PFSK-1 (cell line): ENCODE measurements around the gene DOK5. TPM values are rescaled to one million over a fixed set of nuclear protein-coding genes. Genes with fewer than 3 reads are reported as not detected.

Experiments
- FOXP2 ChIP-seq: optimal IDR thresholded peaks from 2 replicates; pipeline ENCODE3; 2011; ENCODE audit warnings: borderline replicate concordance, control low read depth, inconsistent platforms; ENCODE audit not compliant: insufficient read depth; ENCODE audit errors: extremely low read length, extremely low read depth
- POLR2AphosphoS5 ChIP-seq: IDR thresholded peaks from 2 replicates; pipeline ENCODE4 v1.6.1; 2012; ENCODE audit warnings: low read depth, mild to moderate bottlenecking, control low read depth, low read length, moderate library complexity
- REST ChIP-seq, 2 experiments: IDR thresholded peaks; 2 replicates each; pipeline versions ENCODE4 v1.6.1 to v1.8.0; 2011 to 2012; ENCODE audit warnings: low read depth in 2 of 2, low read length in 2 of 2, control low read depth in 1 of 2, inconsistent platforms in 1 of 2, mild to moderate bottlenecking in 1 of 2, moderate library complexity in 1 of 2; ENCODE audit not compliant: insufficient read depth in 1 of 2
- SIN3A ChIP-seq: IDR thresholded peaks from 2 replicates; pipeline ENCODE4 v1.6.1; 2012; ENCODE audit warnings: mild to moderate bottlenecking, low read length, moderate library complexity, borderline replicate concordance; ENCODE audit not compliant: insufficient read depth
- TAF1 ChIP-seq: IDR thresholded peaks from 2 replicates; pipeline ENCODE4 v1.6.1; 2012; ENCODE audit warnings: low read length, control low read depth, borderline replicate concordance; ENCODE audit not compliant: insufficient read depth
- polyA plus RNA-seq: library from polyadenylated mRNA; unstranded; fragments of >200 nt; gene quantifications from one replicate; pipeline ENCODE4 v1.2.1, GENCODE V29; 2012; ENCODE audit warnings: low read depth, missing spikeins; ENCODE audit not compliant: insufficient read length

The DOK5 gene
- polyA plus RNA-seq: not detected

DNA sequence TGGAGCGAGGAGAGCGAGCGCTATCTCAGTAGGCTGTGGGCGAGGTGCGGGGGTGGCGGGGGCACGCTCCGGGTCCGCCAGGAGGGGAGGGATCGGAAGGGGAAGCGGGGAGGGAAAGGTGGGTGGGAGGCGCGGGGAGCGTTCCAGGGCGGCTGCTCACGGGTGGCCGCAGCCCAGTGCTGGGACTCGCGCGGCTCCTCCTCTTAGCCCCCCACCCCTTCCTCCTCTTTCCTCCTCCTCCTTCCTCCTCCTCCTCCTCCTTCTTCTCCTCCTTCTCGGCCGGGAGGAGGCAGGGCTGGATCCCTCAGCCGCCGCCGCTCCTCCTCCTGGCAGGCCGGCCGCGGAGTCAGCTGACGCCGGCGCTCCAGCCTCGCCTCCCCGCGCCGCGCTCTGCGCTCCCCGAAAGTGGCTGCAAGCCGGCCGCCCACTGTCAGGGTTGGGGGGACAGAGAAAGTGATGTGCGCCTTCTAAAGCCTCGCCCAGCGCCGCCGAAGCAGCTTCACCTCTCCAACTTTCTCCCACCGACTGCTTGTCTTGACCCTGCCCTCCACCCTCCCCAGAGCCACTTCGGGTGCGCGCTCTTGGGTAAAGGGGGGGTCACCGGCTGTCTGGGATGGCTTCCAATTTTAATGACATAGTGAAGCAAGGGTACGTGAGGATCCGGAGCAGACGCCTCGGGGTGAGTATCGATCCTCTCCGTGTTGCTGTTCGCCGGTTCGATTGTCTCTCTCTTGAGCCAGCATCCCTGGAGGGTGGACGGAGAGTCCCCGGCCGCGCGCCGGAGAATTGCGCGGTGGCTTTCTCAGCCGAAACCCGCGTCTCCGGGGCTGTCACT, at the start of gene DOK5:
Gene DOK5 (plus strand): TSS at position 260 of the 835 bp plus-strand sequence. CDS start 354 bp downstream, at position 614.
- TF ChIP-seq TAF1 (no peak), SIN3A (no peak), POLR2AphosphoS5 (no peak), REST (IDR thresholded peaks at IDR 0.05; ENCODE audit: insufficient read depth in 1 of 2, low read depth in 2 of 2, low read length in 2 of 2) (no peak), FOXP2 (no peak)

- TF ChIP-seq FOXP2: no peak
These were observed 46.0 kb upstream of the DOK5 start for GRCh38 chr20:54429364-54429763.

- no peak for TF ChIP-seq REST (IDR thresholded peaks at IDR 0.05; ENCODE audit: insufficient read depth in 1 of 2, low read depth in 2 of 2, low read length in 2 of 2)
- no peak for TF ChIP-seq FOXP2
- no peak for TF ChIP-seq SIN3A
- no peak for TF ChIP-seq POLR2AphosphoS5
These were observed 44.0 kb upstream of the DOK5 start for GRCh38 chr20:54431156-54431944.

GRCh38 chr20:54432966-54433365, 42.4 kb upstream of the DOK5 start:
- TF ChIP-seq POLR2AphosphoS5 (no peak), TAF1 (no peak), REST (IDR thresholded peaks at IDR 0.05; ENCODE audit: insufficient read depth in 1 of 2, low read depth in 2 of 2, low read length in 2 of 2) (no peak), SIN3A (no peak), FOXP2 (no peak)

DNA sequence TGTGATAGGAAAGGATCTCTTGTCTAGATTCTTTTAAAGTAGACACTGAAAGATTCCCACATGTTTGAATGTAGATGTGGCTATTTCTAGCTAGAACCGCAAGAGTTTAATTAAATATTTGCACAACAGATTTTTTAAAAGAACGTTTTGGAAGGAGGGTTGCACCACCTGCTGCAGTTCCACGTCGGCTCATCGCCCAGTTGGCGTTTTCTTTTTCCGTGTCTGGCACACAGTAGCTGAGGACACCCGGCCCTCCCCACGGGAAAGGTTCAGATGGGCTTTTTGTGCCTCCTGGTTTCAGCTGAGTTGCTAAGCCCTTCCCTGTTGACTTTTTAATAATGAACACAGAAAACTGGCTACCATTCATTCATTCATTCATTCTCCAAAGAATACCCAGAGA, 41.8 kb upstream of the DOK5 start:
- TF ChIP-seq SIN3A (no peak), REST (IDR thresholded peaks at IDR 0.05; ENCODE audit: insufficient read depth in 1 of 2, low read depth in 2 of 2, low read length in 2 of 2) (no peak), TAF1 (no peak), POLR2AphosphoS5 (no peak), FOXP2 (no peak)
